Neutrophil (primary cell): ENCODE measurements around the gene OST4.
"Not testable (repeated sequence)": the region's sequence is repeated elsewhere in the genome, so short reads cannot be mapped to it uniquely, and the experiment has no call there.

Experiments used
- H3K27ac ChIP-seq: fragments of 200-600 bp; sonication (generic); 2 replicates; pipeline ENCODE4 v1.5.1; 2016; ENCODE audit warnings: mild to moderate bottlenecking, moderate library complexity
- H3K27me3 ChIP-seq: fragments of 200-600 bp; sonication (generic); 2 replicates; pipeline ENCODE4 v1.6.0; 2016; ENCODE audit warnings: mild to moderate bottlenecking
- H3K36me3 ChIP-seq: fragments of 200-600 bp; sonication (generic); 2 replicates; pipeline ENCODE4 v1.5.1; 2017
- H3K4me1 ChIP-seq, 2 experiments: fragments of 200-600 bp in 1 of 2; sonication (generic) in 1 of 2; 1 replicate in 1 of 2; 2 replicates in 1 of 2; pipeline versions ENCODE4 v1.5.1 to v1.6.1; 2013 to 2016; ENCODE audit warnings: low read depth in 1 of 2, low read length in 1 of 2, mild to moderate bottlenecking in 1 of 2, moderate library complexity in 1 of 2; ENCODE audit not compliant: control insufficient read depth in 1 of 2, insufficient read depth in 1 of 2
- H3K4me3 ChIP-seq, 2 experiments: fragments of 200-600 bp in 1 of 2; sonication (generic) in 1 of 2; 1 replicate in 1 of 2; 2 replicates in 1 of 2; pipeline ENCODE4 v1.5.1; 2013 to 2016; ENCODE audit warnings: low read depth in 1 of 2, low read length in 1 of 2, mild to moderate bottlenecking in 1 of 2, moderate library complexity in 1 of 2
- H3K9me3 ChIP-seq: fragments of 200-600 bp; sonication (generic); 2 replicates; pipeline ENCODE4 v1.5.1; 2016
- TF ChIP-seq, protein P1 (sequence below): fragments of 200-600 bp; sonication (generic); IDR thresholded peaks from 2 replicates; pipeline ENCODE4 v1.5.1; 2016; ENCODE audit warnings: antibody characterized with exemption

The OST4 gene

DNA sequence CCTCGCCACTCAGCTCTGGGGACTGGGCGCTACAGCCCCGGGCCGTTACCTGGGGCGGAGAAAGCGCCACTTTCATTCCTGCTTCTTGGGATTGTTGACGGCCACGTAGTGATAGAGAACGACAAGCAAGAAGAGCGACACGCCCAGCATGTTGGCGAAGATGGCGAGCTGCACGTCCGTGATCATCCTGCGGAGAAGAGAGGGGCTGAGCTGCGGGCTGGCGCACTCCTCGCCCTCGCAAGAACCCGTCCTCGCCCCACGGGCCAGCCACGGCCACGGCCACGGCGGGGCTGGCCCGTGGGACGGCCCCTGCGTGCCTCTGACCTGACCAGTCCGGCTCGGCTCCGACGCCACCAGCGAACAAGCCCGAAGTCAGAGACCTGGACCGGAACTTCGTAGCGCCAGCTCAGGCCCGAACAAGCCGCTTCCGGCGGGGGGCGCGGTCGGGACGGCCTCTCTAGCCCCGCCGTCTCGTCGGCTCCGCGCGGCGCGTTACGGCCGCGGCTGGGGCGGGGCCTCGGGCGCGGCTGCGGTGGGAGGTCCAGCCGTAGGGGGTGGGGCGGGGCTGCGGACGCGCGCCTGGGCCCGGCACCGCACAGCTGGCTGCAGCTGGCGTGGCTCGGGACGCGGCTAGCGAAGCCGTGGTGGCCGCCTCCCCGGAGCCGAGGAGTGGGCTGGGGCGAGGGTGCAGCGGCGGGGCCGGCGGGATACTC lies at the start of gene OST4:
Gene OST4, minus strand, starts transcription at position 378 of the 713 bp plus-strand sequence.
- H3K4me1 ChIP-seq = peaks cover 54 to 62% of the 10 kb centered on the region in 2 experiments

GRCh38 chr2:27119330-27119670 lies 47.8 kb upstream of the OST4 start:
- H3K4me3 ChIP-seq, H3K9me3 ChIP-seq, H3K27ac ChIP-seq, H3K36me3 ChIP-seq: not testable (repeated sequence)
- Histone ChIP-seq H3K4me1 (peaks cover 30 to 34% of the 10 kb centered on the region in 2 experiments), H3K27me3 (peaks cover 46% of the 10 kb centered on the region)

More for the DNA sequence above, at the start of gene OST4:
- TF ChIP-seq, protein P1, sequence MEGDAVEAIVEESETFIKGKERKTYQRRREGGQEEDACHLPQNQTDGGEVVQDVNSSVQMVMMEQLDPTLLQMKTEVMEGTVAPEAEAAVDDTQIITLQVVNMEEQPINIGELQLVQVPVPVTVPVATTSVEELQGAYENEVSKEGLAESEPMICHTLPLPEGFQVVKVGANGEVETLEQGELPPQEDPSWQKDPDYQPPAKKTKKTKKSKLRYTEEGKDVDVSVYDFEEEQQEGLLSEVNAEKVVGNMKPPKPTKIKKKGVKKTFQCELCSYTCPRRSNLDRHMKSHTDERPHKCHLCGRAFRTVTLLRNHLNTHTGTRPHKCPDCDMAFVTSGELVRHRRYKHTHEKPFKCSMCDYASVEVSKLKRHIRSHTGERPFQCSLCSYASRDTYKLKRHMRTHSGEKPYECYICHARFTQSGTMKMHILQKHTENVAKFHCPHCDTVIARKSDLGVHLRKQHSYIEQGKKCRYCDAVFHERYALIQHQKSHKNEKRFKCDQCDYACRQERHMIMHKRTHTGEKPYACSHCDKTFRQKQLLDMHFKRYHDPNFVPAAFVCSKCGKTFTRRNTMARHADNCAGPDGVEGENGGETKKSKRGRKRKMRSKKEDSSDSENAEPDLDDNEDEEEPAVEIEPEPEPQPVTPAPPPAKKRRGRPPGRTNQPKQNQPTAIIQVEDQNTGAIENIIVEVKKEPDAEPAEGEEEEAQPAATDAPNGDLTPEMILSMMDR = no peak
- Histone ChIP-seq H3K4me3 (peak within 1 kb of the TSS; percentile 97 to 98), H3K27ac (peak within 1 kb of the TSS; percentile 85), H3K9me3 (no peaks in the 10 kb centered on the region), H3K36me3 (peaks cover 31% of the 10 kb centered on the region), H3K27me3 (no peaks in the 10 kb centered on the region)

- TF ChIP-seq, protein P1 = no peak
- H3K4me1 ChIP-seq = peaks cover 26 to 30% of the 10 kb centered on the region in 2 experiments
- H3K4me3 ChIP-seq = no peak within 1 kb of the TSS
- no peak within 1 kb of the TSS for H3K27ac ChIP-seq
- H3K9me3 ChIP-seq = no peaks in the 10 kb centered on the region
- H3K36me3 ChIP-seq = no peaks in the 10 kb centered on the region
- H3K27me3 ChIP-seq = peaks cover 46% of the 10 kb centered on the region
These were observed 47.3 kb upstream of the OST4 start, which contains the start of gene CGREF1 for GRCh38 chr2:27118525-27119329. CGREF1 (minus strand) TSS chr2:27119128; CDS start chr2:27104366, 14,762 bp downstream.

- TF ChIP-seq, protein P1 = no peak
- Histone ChIP-seq H3K36me3 (no peaks in the 10 kb centered on the region), H3K27me3 (peaks cover 46% of the 10 kb centered on the region), H3K27ac (no peak overlapping the region), H3K4me3 (no peak overlapping the region), H3K4me1 (peaks cover 22 to 26% of the 10 kb centered on the region in 2 experiments), H3K9me3 (no peaks in the 10 kb centered on the region)
These were observed 46.6 kb upstream of the OST4 start for GRCh38 chr2:27117995-27118524.

DNA sequence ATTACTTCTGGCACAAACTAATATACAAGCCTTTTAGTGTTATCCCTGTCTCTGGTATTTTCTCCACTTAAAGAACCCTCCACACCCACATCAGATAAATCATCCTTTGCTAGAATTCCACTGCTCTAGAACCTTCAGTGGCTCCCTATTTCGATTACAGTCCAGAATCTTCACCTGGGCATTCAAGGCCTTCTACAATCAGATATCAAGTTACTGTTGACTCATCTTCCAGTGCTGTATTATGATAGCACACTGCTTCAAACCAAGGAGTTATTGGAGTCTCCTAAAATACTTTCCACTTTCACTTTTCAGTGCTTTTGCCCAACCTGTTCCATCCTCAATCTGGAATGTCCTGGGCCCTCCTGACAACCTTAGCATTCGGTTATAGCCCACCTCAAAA lies 44.1 kb upstream of the OST4 start:
- TF ChIP-seq, protein P1 = no peak
- H3K36me3 ChIP-seq = no peaks in the 10 kb centered on the region
- H3K4me1 ChIP-seq = peaks cover 7 to 11% of the 10 kb centered on the region in 2 experiments
- H3K27ac ChIP-seq = no peak overlapping the region
- H3K4me3 ChIP-seq = no peak overlapping the region
- peaks cover 40% of the 10 kb centered on the region for H3K27me3 ChIP-seq
- H3K9me3 ChIP-seq = no peaks in the 10 kb centered on the region

DNA sequence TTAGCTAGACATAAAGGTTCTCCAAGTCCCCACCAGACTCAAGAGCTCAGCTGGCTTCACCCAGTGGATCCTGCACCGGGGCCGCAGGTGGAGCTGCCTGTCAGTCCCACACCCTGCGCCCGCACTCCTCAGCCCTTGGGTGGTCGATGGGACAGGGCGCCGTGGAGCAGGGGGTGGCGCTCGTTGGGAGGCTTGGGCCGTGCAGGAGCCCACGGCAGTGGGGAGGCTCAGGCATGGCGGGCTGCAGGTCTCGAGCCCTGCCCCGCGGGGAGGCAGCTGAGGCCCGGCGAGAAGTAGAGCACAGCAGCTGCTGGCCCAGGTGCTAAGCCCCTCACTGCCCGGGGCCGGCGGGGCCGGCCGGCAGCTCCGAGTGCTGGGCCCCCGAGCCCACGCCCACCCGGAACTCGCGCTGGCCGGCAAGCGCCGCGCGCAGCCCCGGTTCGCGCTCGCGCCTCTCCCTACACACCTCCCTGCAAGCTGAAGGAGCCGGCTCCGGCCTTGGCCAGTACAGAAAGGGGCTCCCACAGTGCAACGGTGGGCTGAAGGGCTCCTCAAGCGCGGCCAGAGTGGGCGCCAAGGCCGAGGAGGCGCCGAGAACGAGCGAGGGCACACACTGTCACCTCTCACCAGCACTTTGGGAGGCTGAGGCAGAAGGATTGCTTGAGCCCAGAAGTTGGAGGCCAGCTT lies 40.1 kb upstream of the OST4 start:
- H3K9me3 ChIP-seq, H3K4me3 ChIP-seq, H3K36me3 ChIP-seq, H3K27ac ChIP-seq, H3K4me1 ChIP-seq, H3K27me3 ChIP-seq: not testable (repeated sequence)

DNA sequence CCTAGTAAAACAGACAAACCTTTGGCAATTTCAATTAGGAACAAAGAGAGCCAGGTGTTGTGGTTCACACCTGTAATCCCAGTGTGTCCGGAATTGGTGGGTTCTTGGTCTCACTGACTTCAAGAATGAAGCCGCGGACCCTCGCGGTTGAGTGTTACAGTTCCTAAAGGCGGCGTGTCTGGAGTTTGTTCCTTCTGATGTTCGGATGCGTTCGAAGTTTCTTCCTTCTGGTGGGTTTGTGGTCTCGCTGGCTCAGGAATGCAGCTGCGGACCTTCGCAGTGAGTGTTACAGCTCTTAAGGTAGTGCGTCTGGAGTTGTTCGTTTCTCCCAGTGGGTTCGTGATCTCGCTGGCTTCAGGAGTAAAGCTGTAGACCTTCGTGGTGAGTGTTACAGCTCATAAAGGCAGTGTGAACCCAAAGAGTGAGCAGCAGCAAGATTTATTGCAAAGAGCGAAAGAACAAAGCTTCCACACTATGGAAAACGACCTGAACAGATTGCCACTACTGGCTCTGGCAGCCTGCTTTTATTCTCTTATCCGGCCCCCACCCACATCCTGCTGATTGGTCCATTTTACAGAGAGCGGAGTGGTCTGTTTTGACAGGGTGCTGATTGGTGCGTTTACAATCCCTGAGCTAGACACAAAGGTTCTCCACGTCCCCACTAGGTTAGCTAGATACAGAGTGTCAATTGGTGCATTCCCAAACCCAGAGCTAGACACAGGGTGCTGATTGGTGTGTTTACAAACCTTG lies 39.3 kb upstream of the OST4 start:
- not testable (repeated sequence) for H3K9me3 ChIP-seq, H3K36me3 ChIP-seq, H3K27me3 ChIP-seq, H3K4me1 ChIP-seq, H3K4me3 ChIP-seq, H3K27ac ChIP-seq
